ENCODE data around the gene NDUFB10.

The NDUFB10 gene

DNA sequence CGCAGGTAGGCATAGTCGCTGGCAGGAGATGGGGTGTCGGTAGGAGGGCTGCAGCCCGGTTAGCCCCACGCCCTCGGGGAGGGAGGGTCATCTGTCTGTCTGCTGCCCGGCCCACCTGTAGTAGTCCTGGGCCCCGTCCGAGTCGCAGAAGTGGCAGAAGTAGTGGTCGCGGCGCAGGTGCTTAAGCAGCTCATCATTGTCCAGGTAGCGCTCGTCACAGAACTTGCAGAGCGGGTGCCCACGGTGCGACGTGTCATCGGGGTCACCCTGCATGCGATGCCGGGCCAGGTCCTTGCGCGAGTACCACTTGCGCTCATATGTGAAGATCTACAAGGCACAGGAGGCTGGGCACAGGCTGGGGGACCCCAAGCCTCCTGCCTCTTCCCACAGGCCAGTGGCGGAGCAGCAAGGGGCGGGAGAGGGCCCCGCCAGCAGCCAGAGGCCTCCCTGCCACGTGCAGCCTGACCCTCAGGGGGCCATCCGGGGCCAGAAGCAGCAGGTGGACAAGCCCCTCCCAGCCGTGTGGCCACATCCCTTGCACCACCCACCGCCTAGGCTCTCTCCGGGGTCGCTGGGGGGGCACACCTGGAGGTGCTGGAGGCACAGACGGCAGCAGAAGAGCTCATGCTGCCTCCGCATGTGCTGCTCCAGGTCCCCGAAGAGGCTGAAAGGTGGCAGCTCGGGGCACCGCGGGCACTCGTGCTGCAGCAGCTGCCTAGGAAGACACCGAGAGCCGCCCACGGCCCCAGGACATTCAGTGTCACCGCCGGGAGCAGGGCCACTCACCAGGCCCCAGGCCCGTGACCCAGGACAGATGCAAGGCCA, 43.3 kb downstream of the NDUFB10 start:
- Histone ChIP-seq H3K4me1 (ENCODE audit: insufficient read depth, low read length) (peaks cover 5% of the 10 kb centered on the region; the same call in 1 of the 2 replicates), H3K4me3 (ENCODE audit: low read length) (no peak overlapping the region), H3K27me3 (ENCODE audit: insufficient read depth, low read length) (no peaks in the 10 kb centered on the region), H3K36me3 (ENCODE audit: insufficient read depth, low read length) (peaks cover 60% of the 10 kb centered on the region), H3K9me3 (ENCODE audit: insufficient read depth, low read depth, low read length) (no peaks in the 10 kb centered on the region), H3K27ac (ENCODE audit: low read depth, low read length) (no peak overlapping the region), H3K9ac (ENCODE audit: low read depth, low read length) (no peak overlapping the region)
- WGBS = 96% methylated on average over 47 of the region's 47 CpGs

- 92% methylated on average over 8 of the region's 8 CpGs for WGBS
- H3K36me3 ChIP-seq (ENCODE audit: insufficient read depth, low read length) = peaks cover 57% of the 10 kb centered on the region
- H3K9ac ChIP-seq (ENCODE audit: low read depth, low read length) = no peak overlapping the region
- no peak overlapping the region for H3K4me3 ChIP-seq (ENCODE audit: low read length)
- H3K4me1 ChIP-seq (ENCODE audit: insufficient read depth, low read length) = peaks cover 10% of the 10 kb centered on the region; the same call in 1 of the 2 replicates
- no peaks in the 10 kb centered on the region for H3K27me3 ChIP-seq (ENCODE audit: insufficient read depth, low read length)
- no peak overlapping the region for H3K27ac ChIP-seq (ENCODE audit: low read depth, low read length)
- H3K9me3 ChIP-seq (ENCODE audit: insufficient read depth, low read depth, low read length) = no peaks in the 10 kb centered on the region
Measured at GRCh38 chr16:2003231-2003826, 44.0 kb downstream of the NDUFB10 start.

- peaks cover 52% of the 10 kb centered on the region for H3K36me3 ChIP-seq (ENCODE audit: insufficient read depth, low read length)
- H3K9ac ChIP-seq (ENCODE audit: low read depth, low read length) = peak overlapping the region; percentile 56
- peak overlapping the region; percentile 74; the same call in 1 of the 2 replicates for H3K27ac ChIP-seq (ENCODE audit: low read depth, low read length)
- H3K27me3 ChIP-seq (ENCODE audit: insufficient read depth, low read length) = no peaks in the 10 kb centered on the region
- peaks cover 14% of the 10 kb centered on the region; the same call in 1 of the 2 replicates for H3K4me1 ChIP-seq (ENCODE audit: insufficient read depth, low read length)
- no peaks in the 10 kb centered on the region for H3K9me3 ChIP-seq (ENCODE audit: insufficient read depth, low read depth, low read length)
- peak overlapping the region; percentile 34 for H3K4me3 ChIP-seq (ENCODE audit: low read length)
- 33% methylated on average over 36 of the region's 36 CpGs for WGBS
Measured at GRCh38 chr16:2003827-2004641, 44.7 kb downstream of the NDUFB10 start.

- Histone ChIP-seq H3K27ac (ENCODE audit: low read depth, low read length) (peak overlapping the region; percentile 74; the same call in 1 of the 2 replicates), H3K4me3 (ENCODE audit: low read length) (no peak overlapping the region), H3K4me1 (ENCODE audit: insufficient read depth, low read length) (peaks cover 14% of the 10 kb centered on the region; the same call in 1 of the 2 replicates), H3K9me3 (ENCODE audit: insufficient read depth, low read depth, low read length) (no peaks in the 10 kb centered on the region), H3K36me3 (ENCODE audit: insufficient read depth, low read length) (peaks cover 43% of the 10 kb centered on the region), H3K9ac (ENCODE audit: low read depth, low read length) (no peak overlapping the region), H3K27me3 (ENCODE audit: insufficient read depth, low read length) (no peaks in the 10 kb centered on the region)
- 90% methylated on average over 34 of the region's 34 CpGs for WGBS
Measured at GRCh38 chr16:2004795-2005517, 45.6 kb downstream of the NDUFB10 start.

DNA sequence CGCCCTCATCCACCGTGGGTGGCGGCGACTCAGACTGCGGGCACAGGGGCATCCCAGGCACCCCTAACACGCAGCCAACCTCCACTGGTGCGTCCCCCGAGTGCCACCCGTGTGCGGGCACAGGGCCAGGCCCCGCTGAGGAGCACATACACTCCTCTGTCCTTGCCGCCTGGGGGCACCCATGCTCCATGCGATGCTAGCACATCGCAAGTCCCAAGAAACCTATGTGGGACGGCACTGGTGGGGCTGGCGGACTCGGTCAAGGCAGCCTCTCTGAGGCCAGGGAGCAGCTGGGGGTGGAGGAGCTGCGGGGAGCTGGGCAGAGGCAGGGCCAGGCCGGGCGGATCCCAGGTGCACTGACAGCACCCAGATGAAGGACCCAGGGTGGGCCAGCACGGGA, 46.3 kb downstream of the NDUFB10 start:
- H3K36me3 ChIP-seq (ENCODE audit: insufficient read depth, low read length) = peaks cover 37% of the 10 kb centered on the region

GRCh38 chr16:2006317-2006716, 47.0 kb downstream of the NDUFB10 start:
- H3K4me1 ChIP-seq (ENCODE audit: insufficient read depth, low read length) = peaks cover 19% of the 10 kb centered on the region; the same call in 1 of the 2 replicates

More for the DNA sequence above, 46.3 kb downstream of the NDUFB10 start:
- Histone ChIP-seq H3K4me1 (ENCODE audit: insufficient read depth, low read length) (peaks cover 19% of the 10 kb centered on the region; the same call in 1 of the 2 replicates), H3K27me3 (ENCODE audit: insufficient read depth, low read length) (no peaks in the 10 kb centered on the region), H3K9me3 (ENCODE audit: insufficient read depth, low read depth, low read length) (no peaks in the 10 kb centered on the region), H3K9ac (ENCODE audit: low read depth, low read length) (no peak overlapping the region), H3K4me3 (ENCODE audit: low read length) (no peak overlapping the region), H3K27ac (ENCODE audit: low read depth, low read length) (no peak overlapping the region)
- 92% methylated on average over 21 of the region's 21 CpGs for WGBS

GRCh38 chr16:2007081-2007836, 47.9 kb downstream of the NDUFB10 start:
- H3K36me3 ChIP-seq (ENCODE audit: insufficient read depth, low read length) = peaks cover 21% of the 10 kb centered on the region
- H3K4me1 ChIP-seq (ENCODE audit: insufficient read depth, low read length) = peaks cover 19% of the 10 kb centered on the region; the same call in 1 of the 2 replicates
- peak overlapping the region; percentile 96; the same call in 1 of the 2 replicates for H3K4me3 ChIP-seq (ENCODE audit: low read length)

More at GRCh38 chr16:2006317-2006716, 47.0 kb downstream of the NDUFB10 start:
- 91% methylated on average over 8 of the region's 8 CpGs for WGBS
- Histone ChIP-seq H3K27ac (ENCODE audit: low read depth, low read length) (no peak overlapping the region), H3K9me3 (ENCODE audit: insufficient read depth, low read depth, low read length) (no peaks in the 10 kb centered on the region), H3K9ac (ENCODE audit: low read depth, low read length) (no peak overlapping the region), H3K36me3 (ENCODE audit: insufficient read depth, low read length) (peaks cover 30% of the 10 kb centered on the region), H3K4me3 (ENCODE audit: low read length) (no peak overlapping the region), H3K27me3 (ENCODE audit: insufficient read depth, low read length) (no peaks in the 10 kb centered on the region)

DNA sequence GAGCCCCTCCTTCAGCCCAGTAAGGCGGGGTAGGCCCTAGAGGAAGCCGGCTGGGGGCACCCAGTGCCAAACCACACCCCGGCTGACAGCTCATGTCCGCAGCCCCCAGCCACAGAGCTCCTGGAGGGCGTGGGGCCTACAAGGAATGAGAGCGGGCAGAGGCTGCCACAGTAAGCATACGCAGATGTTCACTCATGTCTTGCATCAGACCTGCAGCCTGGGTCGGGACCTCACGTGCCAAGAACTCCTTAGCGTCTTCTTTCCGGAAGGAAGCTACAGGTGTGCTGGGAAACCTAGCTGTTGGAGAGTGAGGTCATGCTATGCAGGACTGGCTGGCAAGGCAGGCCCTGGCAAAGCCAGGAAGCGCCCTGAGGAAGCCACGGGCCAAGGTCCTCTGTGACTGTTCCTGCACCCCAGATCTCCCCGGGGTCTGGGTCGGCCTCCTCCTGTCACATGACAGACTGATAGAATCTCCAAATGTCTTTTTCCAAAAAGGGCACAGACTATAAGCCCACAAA, 48.7 kb downstream of the NDUFB10 start:
- 91% methylated on average over 15 of the region's 15 CpGs for WGBS
- Histone ChIP-seq H3K36me3 (ENCODE audit: insufficient read depth, low read length) (peaks cover 13% of the 10 kb centered on the region), H3K4me1 (ENCODE audit: insufficient read depth, low read length) (peaks cover 19% of the 10 kb centered on the region; the same call in 1 of the 2 replicates), H3K9ac (ENCODE audit: low read depth, low read length) (no peak overlapping the region), H3K27me3 (ENCODE audit: insufficient read depth, low read length) (no peaks in the 10 kb centered on the region), H3K4me3 (ENCODE audit: low read length) (peak overlapping the region; percentile 96), H3K9me3 (ENCODE audit: insufficient read depth, low read depth, low read length) (no peaks in the 10 kb centered on the region), H3K27ac (ENCODE audit: low read depth, low read length) (no peak overlapping the region)

More at GRCh38 chr16:2007081-2007836, 47.9 kb downstream of the NDUFB10 start:
- H3K9me3 ChIP-seq (ENCODE audit: insufficient read depth, low read depth, low read length) = no peaks in the 10 kb centered on the region
- 92% methylated on average over 16 of the region's 16 CpGs for WGBS
- no peaks in the 10 kb centered on the region for H3K27me3 ChIP-seq (ENCODE audit: insufficient read depth, low read length)
- no peak overlapping the region for H3K27ac ChIP-seq (ENCODE audit: low read depth, low read length)
- peak overlapping the region; percentile 36; the same call in 1 of the 2 replicates for H3K9ac ChIP-seq (ENCODE audit: low read depth, low read length)

GRCh38 chr16:2008631-2009163, 49.4 kb downstream of the NDUFB10 start:
- peak overlapping the region; percentile 96 for H3K4me3 ChIP-seq (ENCODE audit: low read length)
- H3K27ac ChIP-seq (ENCODE audit: low read depth, low read length) = peak overlapping the region; percentile 73; the same call in 1 of the 2 replicates
- H3K4me1 ChIP-seq (ENCODE audit: insufficient read depth, low read length) = peaks cover 19% of the 10 kb centered on the region; the same call in 1 of the 2 replicates
- no peaks in the 10 kb centered on the region for H3K27me3 ChIP-seq (ENCODE audit: insufficient read depth, low read length)
- WGBS = 12% methylated on average over 23 of the region's 23 CpGs
- H3K9ac ChIP-seq (ENCODE audit: low read depth, low read length) = peak overlapping the region; percentile 92
- peaks cover 7% of the 10 kb centered on the region for H3K36me3 ChIP-seq (ENCODE audit: insufficient read depth, low read length)
- H3K9me3 ChIP-seq (ENCODE audit: insufficient read depth, low read depth, low read length) = no peaks in the 10 kb centered on the region
